HepG2 (cell line): ENCODE results near the gene BCO2. TPM values are rescaled to one million over a fixed set of nuclear protein-coding genes. Genes with fewer than 3 reads are reported as not detected.

ENCODE experiments used
- ATAC-seq: fragments of 200-7000 bp; cut with Tn5 transposase; 3 replicates; pipeline ENCODE4 v1.9.1; 2020; ENCODE audit warnings: mild to moderate bottlenecking, moderate library complexity
- BruUV-seq: library from RNA; stranded (reverse); fragments of 400-500 nt; replicated peaks from 2 replicates; lab custom pipeline; 2021; lab: Mats Ljungman, UMichigan
- CTCF ChIA-PET: fragments of 300-600 bp; formaldehyde crosslinking; extraction: SDS; loops from one replicate; lab custom pipeline; 2021; ENCODE audit warnings: low total read pairs, inconsistent platforms, low intra/inter-chr PET ratio; lab: Yijun Ruan, JAX
- POLR2A ChIA-PET: fragments of 350-600 bp; sonication (Branson Sonifier 250); formaldehyde crosslinking; loops from one replicate; lab custom pipeline; 2020; ENCODE audit warnings: antibody characterized with exemption, inconsistent platforms; lab: Yijun Ruan, JAX
- DNase-seq: peaks from one replicate; pipeline ENCODE4 v3.0.0-alpha.2; 2015; ENCODE audit warnings: low spot score
- FAIRE-seq: peaks from 3 replicates; lab custom pipeline; 2011; peaks lifted over from hg19 to GRCh38; lab: Jason Lieb, UNC
- H2AFZ ChIP-seq: one replicate; pipeline ENCODE4 v1.6.1; 2011; ENCODE audit warnings: low read length, inconsistent platforms
- H3K27ac ChIP-seq: fragments of 300-600 bp; 3 replicates; pipeline ENCODE4 v1.8.0; 2011; ENCODE audit warnings: mixed run types, mild to moderate bottlenecking, mixed read lengths, low read length, inconsistent platforms; ENCODE audit not compliant: insufficient read depth; ENCODE audit errors: extremely low read length
- H3K27me3 ChIP-seq, 2 experiments: fragments of 200-600 bp in 1 of 2; 2 replicates in 1 of 2; 3 replicates in 1 of 2; pipeline versions ENCODE4 v1.6.0 to v1.8.0; 2011; ENCODE audit warnings: low read length in 2 of 2, mild to moderate bottlenecking in 2 of 2, moderate library complexity in 2 of 2, inconsistent platforms in 1 of 2; ENCODE audit not compliant: insufficient read depth in 2 of 2, control insufficient read depth in 1 of 2
- H3K36me3 ChIP-seq, 2 experiments: fragments of 200-600 bp in 1 of 2; replicated peaks in 1 of 2; 2 replicates in 1 of 2; 3 replicates in 1 of 2; pipeline versions ENCODE4 v1.5.1 to v1.8.0; 2011; ENCODE audit warnings: low read length in 2 of 2, inconsistent platforms in 1 of 2; ENCODE audit not compliant: insufficient read depth in 2 of 2, control insufficient read depth in 1 of 2
- H3K4me1 ChIP-seq: 2 replicates; pipeline ENCODE4 v1.5.1; 2012; ENCODE audit warnings: low read length, inconsistent platforms; ENCODE audit not compliant: insufficient read depth
- H3K4me2 ChIP-seq: 2 replicates; pipeline ENCODE4 v1.6.0; 2011; ENCODE audit warnings: low read depth, low read length, inconsistent platforms
- H3K4me3 ChIP-seq, 3 experiments: fragments of 200-600 bp in 1 of 3; sonication (generic), shearing (Covaris generic) in 1 of 3; replicated peaks in 1 of 3; 2 replicates each; pipeline ENCODE4 v1.5.1; 2011 to 2016; ENCODE audit warnings: low read length in 3 of 3, inconsistent platforms in 2 of 3, low read depth in 2 of 3, mild to moderate bottlenecking in 2 of 3, control low read depth in 1 of 3, mixed read lengths in 1 of 3; ENCODE audit not compliant: insufficient read depth in 1 of 3
- H3K79me2 ChIP-seq: one replicate; pipeline ENCODE4 v1.6.1; 2011; ENCODE audit warnings: low read length, inconsistent platforms; ENCODE audit not compliant: insufficient read depth
- H3K9ac ChIP-seq: 2 replicates; pipeline ENCODE4 v1.6.0; 2011; ENCODE audit warnings: mild to moderate bottlenecking, low read depth, low read length, inconsistent platforms; ENCODE audit not compliant: insufficient read depth
- H3K9me3 ChIP-seq: 2 replicates; pipeline ENCODE4 v1.5.1; 2012; ENCODE audit warnings: mild to moderate bottlenecking, low read length
- H4K20me1 ChIP-seq: 2 replicates; pipeline ENCODE4 v1.6.0; 2011; ENCODE audit warnings: inconsistent platforms, mild to moderate bottlenecking, low read length, moderate library complexity; ENCODE audit not compliant: insufficient read depth
- AHR ChIP-seq: IDR thresholded peaks from 2 replicates; pipeline ENCODE4 v1.6.1; 2018; ENCODE audit warnings: missing genetic modification reagents, missing compliant biosample characterization
- DBP ChIP-seq: sonication (generic); formaldehyde crosslinking; IDR thresholded peaks from 2 replicates; pipeline ENCODE4 v1.4.0; 2020; ENCODE audit warnings: missing genetic modification reagents; ENCODE audit errors: not compliant biosample characterization
- GATAD2A ChIP-seq: IDR thresholded peaks from 2 replicates; pipeline ENCODE4 v1.6.1; 2016
- HDAC2 ChIP-seq: sonication (generic); formaldehyde crosslinking; IDR thresholded peaks from 2 replicates; pipeline ENCODE4 v1.4.0; 2020; ENCODE audit warnings: missing genetic modification reagents
- MNT ChIP-seq: fragments of 450-650 bp; IDR thresholded peaks from 2 replicates; pipeline ENCODE4 v1.6.1; 2016
- NCOR1 ChIP-seq: fragments of 200-600 bp; sonication (generic); IDR thresholded peaks from 2 replicates; pipeline ENCODE4 v1.7.0; 2017; ENCODE audit warnings: antibody characterized with exemption, low read length, borderline replicate concordance
- PCBP1 ChIP-seq: fragments of 200-400 bp; formaldehyde crosslinking; IDR thresholded peaks from 2 replicates; pipeline ENCODE4 v1.6.1; 2017; ENCODE audit warnings: mild to moderate bottlenecking, low read depth, low read length, borderline replicate concordance
- SAFB2 ChIP-seq: sonication (generic); formaldehyde crosslinking; IDR thresholded peaks from 2 replicates; pipeline ENCODE4 v1.5.1; 2020; ENCODE audit warnings: missing genetic modification reagents, low read depth, mild to moderate bottlenecking, borderline replicate concordance
- SAP130 ChIP-seq: IDR thresholded peaks from 2 replicates; pipeline ENCODE4 v1.6.1; 2016; ENCODE audit warnings: low read depth
- SNAPC2 ChIP-seq: sonication (generic); formaldehyde crosslinking; IDR thresholded peaks from 2 replicates; pipeline ENCODE4 v1.8.1; 2022; ENCODE audit warnings: mild to moderate bottlenecking, missing genetic modification reagents
- SOX5 ChIP-seq: IDR thresholded peaks from 2 replicates; pipeline ENCODE4 v1.6.1; 2016; ENCODE audit warnings: borderline replicate concordance
- SP4 ChIP-seq: sonication (generic); formaldehyde crosslinking; IDR thresholded peaks from 2 replicates; pipeline ENCODE4 v1.8.1; 2023; ENCODE audit warnings: mild to moderate bottlenecking, missing genetic modification reagents
- ZNF432 ChIP-seq: sonication (generic); formaldehyde crosslinking; IDR thresholded peaks from 2 replicates; pipeline ENCODE4 v1.5.0; 2020; ENCODE audit warnings: missing genetic modification reagents, mild to moderate bottlenecking, borderline replicate concordance
- ZNF512B ChIP-seq: sonication (generic); formaldehyde crosslinking; IDR thresholded peaks from 2 replicates; pipeline ENCODE4 v1.5.1; 2020; ENCODE audit warnings: missing genetic modification reagents, mild to moderate bottlenecking, borderline replicate concordance
- ZNF572 ChIP-seq: sonication (generic); formaldehyde crosslinking; IDR thresholded peaks from 2 replicates; pipeline ENCODE4 v1.5.1; 2020; ENCODE audit warnings: mild to moderate bottlenecking, missing genetic modification reagents
- WGBS: methylation state at CpG from one replicate; pipeline ENCODE4 v1.1.6; 2017; ENCODE audit warnings: low lambda C conversion rate; 5-methylcytosine and 5-hydroxymethylcytosine counted together
- in situ Hi-C: cut with HindIII; loops from 2 replicates; pipeline ENCODE4 v1.10.0; 2017; ENCODE audit warnings: low pct_unique_long_range_greater_than_20kb; ENCODE audit not compliant: extremely low pct_ligation_motif_present
- intact Hi-C: fragments of 100-400 bp; cut with micrococcal nuclease; formaldehyde crosslinking; loops from one replicate; pipeline ENCODE4 v1.10.0; 2022; ENCODE audit not compliant: unreplicated experiment
- polyA plus RNA-seq, 8 experiments: library from polyadenylated mRNA; depleted of rRNA in 3 of 8; stranded (reverse) in 7 of 8; unstranded in 1 of 8; fragments of >200 nt; fragmentation: Illumina TruSeq in 4 of 8; extraction: Trizol in 4 of 8; gene quantifications; 2 replicates each; pipeline versions ENCODE4 v1.2.1 to v1.2.3, GENCODE V29; 2011 to 2016; ENCODE audit warnings: low read depth in 4 of 8, missing spikeins in 1 of 8, mixed read lengths in 1 of 8; ENCODE audit not compliant: insufficient read depth in 1 of 8
- total RNA-seq, 5 experiments: library from RNA; depleted of rRNA; stranded (reverse); fragments of >200 nt; fragmentation: Illumina TruSeq; extraction: Trizol; gene quantifications; 2 replicates each; pipeline ENCODE4 v1.2.3, GENCODE V29; 2016; ENCODE audit warnings: low read depth in 1 of 5
- TF ChIP-seq, protein P1 (sequence below): sonication (generic); formaldehyde crosslinking; IDR thresholded peaks from 2 replicates; pipeline ENCODE4 v1.9.0; 2021; ENCODE audit warnings: missing genetic modification reagents, mild to moderate bottlenecking, borderline replicate concordance

BCO2 gene
- total and polyA plus RNA-seq, 2 of the 13 experiments (the other 11 are each of a cell fraction or from before 2014, with no cell fraction given), result 0.38 to 0.58 TPM

DNA sequence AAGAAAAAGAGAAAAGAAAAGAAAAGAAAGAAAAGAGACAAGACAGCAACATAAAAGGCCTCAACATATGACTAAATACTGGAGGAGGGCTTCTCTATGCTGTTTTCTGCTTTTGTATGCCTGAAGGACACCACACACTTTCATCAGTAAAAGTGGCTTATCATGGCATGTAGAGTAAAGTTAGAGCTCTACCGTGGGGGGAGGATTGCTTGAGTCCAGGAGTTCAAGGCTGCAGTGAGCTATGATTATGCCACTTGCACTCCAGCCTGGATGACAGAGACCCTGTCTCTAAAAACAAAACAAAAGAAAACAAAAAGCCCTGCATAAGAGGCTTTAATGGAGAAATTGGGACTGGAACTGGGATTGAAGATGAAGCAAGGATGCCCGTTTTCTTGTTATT lies 56.6 kb downstream of the BCO2 start (continued):
- TF ChIP-seq ZNF572 (CRISPR knock-in tag), result no peak
- TF ChIP-seq MNT, result no peak
- TF ChIP-seq SAP130 (CRISPR knock-in tag), result peak; percentile 31; the same call in 1 of the 2 replicates
- TF ChIP-seq, protein P1, sequence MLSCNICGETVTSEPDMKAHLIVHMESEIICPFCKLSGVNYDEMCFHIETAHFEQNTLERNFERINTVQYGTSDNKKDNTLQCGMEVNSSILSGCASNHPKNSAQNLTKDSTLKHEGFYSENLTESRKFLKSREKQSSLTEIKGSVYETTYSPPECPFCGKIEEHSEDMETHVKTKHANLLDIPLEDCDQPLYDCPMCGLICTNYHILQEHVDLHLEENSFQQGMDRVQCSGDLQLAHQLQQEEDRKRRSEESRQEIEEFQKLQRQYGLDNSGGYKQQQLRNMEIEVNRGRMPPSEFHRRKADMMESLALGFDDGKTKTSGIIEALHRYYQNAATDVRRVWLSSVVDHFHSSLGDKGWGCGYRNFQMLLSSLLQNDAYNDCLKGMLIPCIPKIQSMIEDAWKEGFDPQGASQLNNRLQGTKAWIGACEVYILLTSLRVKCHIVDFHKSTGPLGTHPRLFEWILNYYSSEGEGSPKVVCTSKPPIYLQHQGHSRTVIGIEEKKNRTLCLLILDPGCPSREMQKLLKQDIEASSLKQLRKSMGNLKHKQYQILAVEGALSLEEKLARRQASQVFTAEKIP, result no peak
- TF ChIP-seq AHR, result no peak
- peak; percentile 23; the same call in 1 of the 2 replicates for TF ChIP-seq HDAC2 (CRISPR knock-in tag)
- TF ChIP-seq SOX5 (CRISPR knock-in tag), result peak; percentile 42; the same call in 1 of the 2 replicates
- no peak for TF ChIP-seq GATAD2A (CRISPR knock-in tag)
- peak; percentile 30; the same call in 1 of the 2 replicates for TF ChIP-seq NCOR1
- no peak for TF ChIP-seq SP4 (CRISPR knock-in tag)

GRCh38 chr11:112235750-112236390 lies 60.6 kb downstream of the BCO2 start:
- FAIRE-seq, result no peak
- intact Hi-C loops, result no loop called here
- ATAC-seq, result no peak
- Histone ChIP-seq H3K4me1 (peaks cover 27% of the 10 kb centered on the region), H3K4me3 (no peak overlapping the region), H3K4me2 (no peak overlapping the region), H2AFZ (no peak overlapping the region), H3K36me3 (peaks cover 7 to 25% of the 10 kb centered on the region in 2 experiments; a peak in 4 of 5 replicates), H3K9me3 (no peaks in the 10 kb centered on the region), H3K9ac (no peak overlapping the region), H4K20me1 (no peaks in the 10 kb centered on the region)
- no TSS peak for BruUV-seq
- 96% methylated on average over 8 of the region's 8 CpGs for WGBS
- TF ChIP-seq PCBP1 (no peak), ZNF432 (CRISPR knock-in tag) (no peak), SAFB2 (CRISPR knock-in tag) (no peak), SNAPC2 (CRISPR knock-in tag) (no peak), ZNF512B (CRISPR knock-in tag) (no peak), DBP (CRISPR knock-in tag) (no peak)
- TF ChIP-seq, all 625 proteins: peak for 0
- Histone ChIP-seq H3K27me3 (no peaks in the 10 kb centered on the region), H3K79me2 (no peaks in the 10 kb centered on the region), H3K27ac (no peak overlapping the region)
- no peak for DNase-seq
- ChIA-PET POLR2A (no interaction called here), CTCF (no interaction called here)
- in situ Hi-C loops, result no loop called here
